ENCODE measurements around the gene CASK. TPM values are rescaled to one million over a fixed set of nuclear protein-coding genes. Genes with fewer than 3 reads are reported as not detected.

CASK gene
- total RNA-seq, 2 donors from 2014 or later, result 22.3 to 27.4 TPM

DNA sequence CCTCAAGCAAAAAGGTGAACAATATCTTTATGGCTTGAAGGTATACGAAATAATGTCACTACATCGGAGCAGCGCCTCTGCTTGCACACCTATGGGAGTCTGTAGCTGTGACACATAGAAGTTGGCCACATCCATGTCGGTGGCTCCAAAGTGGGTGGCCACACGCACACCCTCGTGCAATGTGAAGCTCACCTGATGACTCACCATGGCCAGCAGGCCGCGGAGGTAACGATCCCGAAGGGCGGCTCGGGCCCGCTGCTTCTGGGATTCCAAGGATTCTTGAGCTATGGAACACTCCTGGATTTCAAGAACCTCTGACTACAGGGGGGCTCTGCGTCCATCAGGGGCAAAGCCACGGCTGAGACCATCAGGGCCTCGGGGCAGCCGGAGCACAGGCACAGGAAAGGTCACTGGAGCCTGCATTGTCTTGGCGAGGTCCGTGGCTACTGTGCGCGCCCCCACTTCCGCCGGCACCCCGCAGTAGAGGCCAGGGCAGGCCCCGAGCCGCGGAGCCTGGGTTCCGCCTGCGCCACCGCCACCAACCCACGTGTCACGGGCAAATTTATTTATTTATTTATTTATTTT is 451.0 kb downstream of the CASK start:
- no peaks in the 10 kb centered on the region for H3K4me1 ChIP-seq
- H3K4me3 ChIP-seq, result no peak overlapping the region
- no peaks in the 10 kb centered on the region for H3K27me3 ChIP-seq
- TF ChIP-seq, protein P1, sequence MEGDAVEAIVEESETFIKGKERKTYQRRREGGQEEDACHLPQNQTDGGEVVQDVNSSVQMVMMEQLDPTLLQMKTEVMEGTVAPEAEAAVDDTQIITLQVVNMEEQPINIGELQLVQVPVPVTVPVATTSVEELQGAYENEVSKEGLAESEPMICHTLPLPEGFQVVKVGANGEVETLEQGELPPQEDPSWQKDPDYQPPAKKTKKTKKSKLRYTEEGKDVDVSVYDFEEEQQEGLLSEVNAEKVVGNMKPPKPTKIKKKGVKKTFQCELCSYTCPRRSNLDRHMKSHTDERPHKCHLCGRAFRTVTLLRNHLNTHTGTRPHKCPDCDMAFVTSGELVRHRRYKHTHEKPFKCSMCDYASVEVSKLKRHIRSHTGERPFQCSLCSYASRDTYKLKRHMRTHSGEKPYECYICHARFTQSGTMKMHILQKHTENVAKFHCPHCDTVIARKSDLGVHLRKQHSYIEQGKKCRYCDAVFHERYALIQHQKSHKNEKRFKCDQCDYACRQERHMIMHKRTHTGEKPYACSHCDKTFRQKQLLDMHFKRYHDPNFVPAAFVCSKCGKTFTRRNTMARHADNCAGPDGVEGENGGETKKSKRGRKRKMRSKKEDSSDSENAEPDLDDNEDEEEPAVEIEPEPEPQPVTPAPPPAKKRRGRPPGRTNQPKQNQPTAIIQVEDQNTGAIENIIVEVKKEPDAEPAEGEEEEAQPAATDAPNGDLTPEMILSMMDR (IDR thresholded peaks at IDR 0.05), result no peak
- TF ChIP-seq POLR2A (IDR thresholded peaks at IDR 0.05), result no peak
- 96% methylated on average over 19 of the region's 32 CpGs; no CpG with 5 or more reads in 1 of the 2 donors for WGBS, 2 donors
- H3K36me3 ChIP-seq (replicated peaks in 1 of 2; ENCODE audit: insufficient read depth in 1 of 2, low read depth in 2 of 2), result no peaks in the 10 kb centered on the region
- no peaks in the 10 kb centered on the region for H3K9me3 ChIP-seq
- DNase-seq (no peak), ATAC-seq (no peak)
- H3K27ac ChIP-seq, result no peak overlapping the region
- intact Hi-C loops (cut with DNase I), result no loop called here

DNA sequence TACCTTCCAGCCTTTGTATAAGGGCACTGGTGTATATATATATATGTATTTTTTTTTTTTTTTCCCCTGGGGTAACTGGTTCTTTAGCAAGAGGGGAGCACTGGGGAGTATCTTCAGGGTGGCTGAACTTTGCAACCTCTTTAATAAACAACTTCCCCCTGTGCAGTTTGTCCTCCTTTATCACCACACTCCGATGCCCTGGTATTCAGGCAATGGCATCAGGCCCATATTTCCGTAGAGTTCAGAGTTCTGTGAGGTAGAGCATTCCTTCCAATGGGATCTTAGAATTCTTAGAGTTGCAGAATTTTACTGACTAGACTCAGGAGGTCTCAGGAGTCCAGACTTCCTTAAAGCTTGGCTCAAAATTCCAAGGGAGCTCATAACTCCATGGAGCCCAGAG is 451.6 kb downstream of the CASK start:
- 15 to 67% methylated on average over 2 of the region's 2 CpGs for WGBS, 2 donors
- TF ChIP-seq POLR2A (IDR thresholded peaks at IDR 0.05), result no peak
- TF ChIP-seq, protein P1 (IDR thresholded peaks at IDR 0.05), result no peak
- no peak overlapping the region for H3K27ac ChIP-seq
- no peaks in the 10 kb centered on the region for H3K4me1 ChIP-seq
- no peaks in the 10 kb centered on the region for H3K9me3 ChIP-seq
- intact Hi-C loops (cut with DNase I), result no loop called here
- H3K27me3 ChIP-seq, result no peaks in the 10 kb centered on the region
- DNase-seq, result no peak
- no peak for ATAC-seq
- no peaks in the 10 kb centered on the region for H3K36me3 ChIP-seq (replicated peaks in 1 of 2; ENCODE audit: insufficient read depth in 1 of 2, low read depth in 2 of 2)
- H3K4me3 ChIP-seq, result no peak overlapping the region

DNA sequence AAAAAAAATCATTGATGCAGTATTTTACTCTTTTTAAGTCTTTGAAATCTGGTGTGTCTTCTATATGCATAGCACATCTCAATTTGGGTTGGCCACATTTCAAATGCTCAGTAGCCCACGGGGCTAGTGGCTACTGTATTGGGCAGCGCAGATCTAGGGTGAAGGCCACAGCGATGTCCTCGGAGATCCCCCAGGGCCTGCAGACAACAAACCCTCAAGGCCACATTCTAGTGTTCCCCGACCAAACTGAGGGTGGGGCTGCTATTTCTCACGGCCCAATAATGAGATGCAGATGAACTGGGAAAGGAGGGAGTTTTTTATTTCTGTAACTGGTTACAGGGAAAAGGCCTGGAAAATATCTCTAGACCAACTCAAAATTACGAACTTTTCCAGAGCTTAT is 452.6 kb downstream of the CASK start:
- DNase-seq (no peak), ATAC-seq (no peak)
- Histone ChIP-seq H3K9me3 (no peaks in the 10 kb centered on the region), H3K27ac (no peak overlapping the region), H3K4me3 (no peak overlapping the region), H3K36me3 (replicated peaks in 1 of 2; ENCODE audit: insufficient read depth in 1 of 2, low read depth in 2 of 2) (no peaks in the 10 kb centered on the region), H3K27me3 (no peaks in the 10 kb centered on the region), H3K4me1 (no peaks in the 10 kb centered on the region)
- intact Hi-C loops (cut with DNase I), result no loop called here
- WGBS, 2 donors, result 93% methylated on average over 7 of the region's 7 CpGs
- TF ChIP-seq, protein P1 (IDR thresholded peaks at IDR 0.05), result no peak
- no peak for TF ChIP-seq POLR2A (IDR thresholded peaks at IDR 0.05)

DNA sequence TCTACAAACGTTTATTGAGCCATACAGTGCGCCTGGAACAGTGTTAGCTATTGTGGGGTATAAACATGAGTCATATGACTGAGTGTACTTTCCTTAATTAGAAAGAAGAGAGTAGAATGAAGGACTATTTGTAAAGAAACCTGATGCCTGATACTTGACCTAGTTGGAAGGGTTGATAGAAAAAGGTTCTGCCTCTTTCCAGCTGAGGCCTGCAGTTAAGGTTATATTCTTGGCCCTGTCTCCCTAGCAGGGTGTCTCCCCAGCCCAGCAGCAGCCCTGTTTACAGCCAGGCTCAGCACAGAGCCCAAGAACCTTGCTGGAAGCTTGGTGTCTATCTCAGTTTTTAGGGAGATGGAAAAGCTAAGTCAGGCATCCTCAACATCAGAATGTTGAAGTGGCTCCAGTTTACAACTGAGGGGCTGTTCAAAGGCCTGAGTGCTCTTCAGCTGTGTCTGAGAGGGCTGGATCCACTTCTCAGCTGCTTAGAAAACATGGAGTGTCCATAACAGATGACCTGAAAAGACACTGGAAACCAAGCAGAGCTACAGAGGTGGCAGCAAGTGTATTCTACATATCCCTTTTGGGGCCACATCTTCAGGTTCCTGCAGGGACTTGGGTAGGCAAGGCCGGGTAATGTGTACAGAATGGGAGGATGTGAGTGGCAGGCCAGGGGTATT is 454.6 kb downstream of the CASK start:
- ATAC-seq (no peak), DNase-seq (peak in 1 of 4 donors; percentile 19)
- Histone ChIP-seq H3K4me3 (no peak overlapping the region), H3K27ac (no peak overlapping the region), H3K27me3 (no peaks in the 10 kb centered on the region), H3K9me3 (no peaks in the 10 kb centered on the region), H3K4me1 (no peaks in the 10 kb centered on the region), H3K36me3 (replicated peaks in 1 of 2; ENCODE audit: insufficient read depth in 1 of 2, low read depth in 2 of 2) (no peaks in the 10 kb centered on the region)
- TF ChIP-seq, protein P1 (IDR thresholded peaks at IDR 0.05), result no peak
- no peak for TF ChIP-seq POLR2A (IDR thresholded peaks at IDR 0.05)
- intact Hi-C loops (cut with DNase I), result no loop called here
- 52 to 57% methylated on average over 3 of the region's 3 CpGs for WGBS, 2 donors

Small RNAs within 50 kb of the gene (small RNA-seq; reads per million reads assigned to genes)
- gene AL353691.2 (not detected), gene RN7SL144P (not detected), gene RNU6-1321P (not detected), gene RNU6-202P (not detected)

Other genes with a start within 250 kb of the CASK start
- gene GPR34, start 234.6 kb downstream of the CASK start, total RNA-seq, result 1 to 10 TPM; 1.3 to 4.9 TPM
- gene GPR82, start 199.4 kb downstream of the CASK start, total RNA-seq, result under 1 TPM in 1 of 2 donors, not detected in 1; 0.52 TPM